ENCODE measurements around the gene BBIP1. TPM values are rescaled to one million over a fixed set of nuclear protein-coding genes. Genes with fewer than 3 reads are reported as not detected.
A peak's percentile ranks its signal among the peaks of the same experiment; 100 is the strongest.
"Not testable (repeated sequence)": the region's sequence is repeated elsewhere in the genome, so short reads cannot be mapped to it uniquely, and the experiment has no call there.

BBIP1 gene
- total RNA-seq, 1 experiment from 2014 or later = 12.0 TPM

DNA sequence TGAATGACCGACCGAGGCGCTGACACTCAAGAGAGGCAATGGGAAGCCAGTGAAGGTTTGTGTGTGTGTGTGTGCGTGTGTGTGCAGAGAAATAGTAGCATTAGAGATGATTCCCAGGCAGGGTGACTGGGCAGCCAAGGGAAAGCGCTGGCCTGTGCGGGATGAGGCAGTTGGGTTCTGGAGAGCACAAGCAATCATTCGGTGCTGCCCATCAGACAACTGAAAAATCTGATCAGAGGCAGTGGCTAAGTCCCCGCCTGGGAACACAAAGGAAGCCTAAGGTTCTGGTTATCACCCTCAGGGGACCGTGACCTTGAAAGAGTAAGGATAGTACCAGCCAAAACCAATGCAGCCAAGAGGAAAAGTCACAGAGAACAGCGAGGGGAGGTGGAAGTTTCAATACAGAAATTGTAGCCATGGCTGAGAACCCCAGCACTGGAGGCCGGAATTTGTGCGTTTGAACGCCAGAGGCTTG, 48.1 kb downstream of the BBIP1 start:
- Histone ChIP-seq H3K27ac (ENCODE audit: low read length) (peak overlapping the region; percentile 27), H4K20me1 (ENCODE audit: low read length) (no peaks in the 10 kb centered on the region), H3K4me3 (ENCODE audit: low read length) (peak overlapping the region; percentile 86; the same call in 1 of the 2 replicates), H3K4me2 (ENCODE audit: low read length) (peak overlapping the region; percentile 99), H3K79me2 (ENCODE audit: low read length) (peaks cover 24% of the 10 kb centered on the region), H2AFZ (ENCODE audit: low read length) (peak overlapping the region; percentile 82), H3K36me3 (ENCODE audit: low read depth, low read length) (no peaks in the 10 kb centered on the region), H3K27me3 (ENCODE audit: low read length) (no peaks in the 10 kb centered on the region), H3K9ac (ENCODE audit: low read length) (peak overlapping the region; percentile 80), H3K9me2 (replicated peaks; ENCODE audit: low read length) (no peaks in the 10 kb centered on the region), H3F3A (ENCODE audit: low read length, unreplicated experiment) (no peaks in the 10 kb centered on the region), H3K9me3 (ENCODE audit: low read length) (no peaks in the 10 kb centered on the region), H3K4me1 (ENCODE audit: insufficient read depth, low read length) (peaks cover 23% of the 10 kb centered on the region)
- ChIA-PET CTCF (no interaction called here), POLR2A (ENCODE audit: unreplicated experiment) (interaction anchor here (0.9 kb wide), 1 partner anchor 47 kb away, joined by 3 read pairs; no protein-coding TSS in a partner anchor)
- intact Hi-C loops (cut with micrococcal nuclease) = loop anchor here (5.0 kb wide), 1 partner anchor 124 kb away; no protein-coding TSS in a partner anchor
- TF ChIP-seq EZH2phosphoT487 (IDR thresholded peaks at IDR 0.05; ENCODE audit: borderline replicate concordance, low read length) (no peak), EZH2 (IDR thresholded peaks at IDR 0.05; ENCODE audit: low read length, unreplicated experiment) (no peak)
- TF ChIP-seq, protein P1, sequence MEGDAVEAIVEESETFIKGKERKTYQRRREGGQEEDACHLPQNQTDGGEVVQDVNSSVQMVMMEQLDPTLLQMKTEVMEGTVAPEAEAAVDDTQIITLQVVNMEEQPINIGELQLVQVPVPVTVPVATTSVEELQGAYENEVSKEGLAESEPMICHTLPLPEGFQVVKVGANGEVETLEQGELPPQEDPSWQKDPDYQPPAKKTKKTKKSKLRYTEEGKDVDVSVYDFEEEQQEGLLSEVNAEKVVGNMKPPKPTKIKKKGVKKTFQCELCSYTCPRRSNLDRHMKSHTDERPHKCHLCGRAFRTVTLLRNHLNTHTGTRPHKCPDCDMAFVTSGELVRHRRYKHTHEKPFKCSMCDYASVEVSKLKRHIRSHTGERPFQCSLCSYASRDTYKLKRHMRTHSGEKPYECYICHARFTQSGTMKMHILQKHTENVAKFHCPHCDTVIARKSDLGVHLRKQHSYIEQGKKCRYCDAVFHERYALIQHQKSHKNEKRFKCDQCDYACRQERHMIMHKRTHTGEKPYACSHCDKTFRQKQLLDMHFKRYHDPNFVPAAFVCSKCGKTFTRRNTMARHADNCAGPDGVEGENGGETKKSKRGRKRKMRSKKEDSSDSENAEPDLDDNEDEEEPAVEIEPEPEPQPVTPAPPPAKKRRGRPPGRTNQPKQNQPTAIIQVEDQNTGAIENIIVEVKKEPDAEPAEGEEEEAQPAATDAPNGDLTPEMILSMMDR (conservative IDR thresholded peaks at IDR 0.05; ENCODE audit: low read depth, low read length) = no peak
- no TSS peak for BruUV-seq (replicated peaks)
- ATAC-seq = no peak
- DNase-seq = no peak

DNA sequence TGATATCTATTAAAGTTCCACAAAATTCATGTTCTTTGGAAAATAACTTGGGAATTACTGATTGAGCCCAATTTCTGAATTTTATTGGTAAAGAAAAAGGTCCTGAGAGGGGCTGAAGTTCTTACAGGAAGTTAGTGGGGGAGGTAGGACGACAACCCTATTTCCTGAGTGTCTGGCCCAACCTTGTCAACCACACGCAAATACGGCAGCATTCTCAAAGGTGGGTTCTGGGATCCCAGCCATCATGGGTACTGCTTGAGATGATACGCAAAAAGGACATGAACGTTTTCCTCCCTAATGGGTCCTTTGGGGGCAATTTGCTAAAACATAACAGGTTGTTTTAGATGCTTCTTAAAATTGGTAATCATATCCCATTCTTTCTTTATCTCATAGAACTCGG, 50.0 kb downstream of the BBIP1 start:
- Histone ChIP-seq H3K27ac (ENCODE audit: low read length) (no peak overlapping the region), H3K9ac (ENCODE audit: low read length) (no peak overlapping the region), H3K4me2 (ENCODE audit: low read length) (no peak overlapping the region), H3K27me3 (ENCODE audit: low read length) (no peaks in the 10 kb centered on the region), H3K4me1 (ENCODE audit: insufficient read depth, low read length) (peaks cover 28% of the 10 kb centered on the region), H3F3A (ENCODE audit: low read length, unreplicated experiment) (no peaks in the 10 kb centered on the region), H3K9me3 (ENCODE audit: low read length) (no peaks in the 10 kb centered on the region), H2AFZ (ENCODE audit: low read length) (no peak overlapping the region), H3K4me3 (ENCODE audit: low read length) (no peak overlapping the region), H4K20me1 (ENCODE audit: low read length) (no peaks in the 10 kb centered on the region), H3K36me3 (ENCODE audit: low read depth, low read length) (no peaks in the 10 kb centered on the region), H3K9me2 (replicated peaks; ENCODE audit: low read length) (no peaks in the 10 kb centered on the region), H3K79me2 (ENCODE audit: low read length) (peaks cover 13% of the 10 kb centered on the region)
- intact Hi-C loops (cut with micrococcal nuclease) = loop anchor here (5.0 kb wide), 1 partner anchor 47 kb away; no protein-coding TSS in a partner anchor
- BruUV-seq (replicated peaks) = no TSS peak
- ChIA-PET POLR2A (ENCODE audit: unreplicated experiment) (no interaction called here), CTCF (no interaction called here)
- no peak for DNase-seq
- ATAC-seq = no peak
- TF ChIP-seq EZH2 (IDR thresholded peaks at IDR 0.05; ENCODE audit: low read length, unreplicated experiment) = no peak
- no peak for TF ChIP-seq EZH2phosphoT487 (IDR thresholded peaks at IDR 0.05; ENCODE audit: borderline replicate concordance, low read length)
- TF ChIP-seq, protein P1 (conservative IDR thresholded peaks at IDR 0.05; ENCODE audit: low read depth, low read length) = no peak

DNA sequence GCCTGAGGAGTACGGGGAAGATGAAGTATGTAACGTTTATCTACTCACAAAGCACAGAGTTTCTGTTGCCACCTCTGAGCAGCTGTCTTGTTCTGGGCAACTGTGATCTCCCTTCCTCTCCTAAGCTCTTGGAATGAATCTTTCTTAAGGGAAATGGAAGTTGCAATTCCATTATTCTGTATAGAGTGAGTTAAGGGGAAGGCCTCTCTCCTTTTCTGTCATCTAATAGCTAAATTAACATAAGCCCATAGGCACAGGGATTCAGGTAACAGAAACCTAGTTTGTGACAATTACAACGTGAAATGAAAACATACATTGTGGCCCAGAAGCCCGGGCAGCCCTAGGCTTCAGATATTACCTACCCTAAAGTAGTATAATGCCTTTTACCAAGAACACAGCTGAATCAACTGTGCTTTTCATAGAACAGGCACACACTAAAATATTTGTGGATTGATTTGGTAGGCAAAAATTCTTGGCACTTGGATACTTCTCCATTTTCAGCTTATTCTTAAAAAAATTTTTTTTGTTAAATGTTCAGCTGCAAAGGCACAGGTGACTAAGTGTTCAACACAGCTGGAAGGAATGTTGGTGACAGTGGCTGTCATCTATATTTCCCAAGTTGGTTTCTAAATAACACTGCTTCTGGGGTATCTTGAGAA, 51.0 kb downstream of the BBIP1 start:
- Histone ChIP-seq H3F3A (ENCODE audit: low read length, unreplicated experiment) (no peaks in the 10 kb centered on the region), H4K20me1 (ENCODE audit: low read length) (no peaks in the 10 kb centered on the region), H3K9me3 (ENCODE audit: low read length) (no peaks in the 10 kb centered on the region), H3K4me2 (ENCODE audit: low read length) (no peak overlapping the region), H3K79me2 (ENCODE audit: low read length) (peaks cover 3% of the 10 kb centered on the region), H3K36me3 (ENCODE audit: low read depth, low read length) (no peaks in the 10 kb centered on the region), H3K27ac (ENCODE audit: low read length) (no peak overlapping the region), H2AFZ (ENCODE audit: low read length) (no peak overlapping the region), H3K9me2 (replicated peaks; ENCODE audit: low read length) (no peaks in the 10 kb centered on the region), H3K4me3 (ENCODE audit: low read length) (no peak overlapping the region), H3K9ac (ENCODE audit: low read length) (no peak overlapping the region), H3K4me1 (ENCODE audit: insufficient read depth, low read length) (peaks cover 26% of the 10 kb centered on the region), H3K27me3 (ENCODE audit: low read length) (no peaks in the 10 kb centered on the region)
- POLR2A ChIA-PET (ENCODE audit: unreplicated experiment) = no interaction called here
- ATAC-seq (no peak), DNase-seq (no peak)
- intact Hi-C loops (cut with micrococcal nuclease) = loop anchor here (5.0 kb wide), 1 partner anchor 46 kb away; no protein-coding TSS in a partner anchor
- no peak for TF ChIP-seq EZH2phosphoT487 (IDR thresholded peaks at IDR 0.05; ENCODE audit: borderline replicate concordance, low read length)
- CTCF ChIA-PET = no interaction called here
- no TSS peak for BruUV-seq (replicated peaks)

DNA sequence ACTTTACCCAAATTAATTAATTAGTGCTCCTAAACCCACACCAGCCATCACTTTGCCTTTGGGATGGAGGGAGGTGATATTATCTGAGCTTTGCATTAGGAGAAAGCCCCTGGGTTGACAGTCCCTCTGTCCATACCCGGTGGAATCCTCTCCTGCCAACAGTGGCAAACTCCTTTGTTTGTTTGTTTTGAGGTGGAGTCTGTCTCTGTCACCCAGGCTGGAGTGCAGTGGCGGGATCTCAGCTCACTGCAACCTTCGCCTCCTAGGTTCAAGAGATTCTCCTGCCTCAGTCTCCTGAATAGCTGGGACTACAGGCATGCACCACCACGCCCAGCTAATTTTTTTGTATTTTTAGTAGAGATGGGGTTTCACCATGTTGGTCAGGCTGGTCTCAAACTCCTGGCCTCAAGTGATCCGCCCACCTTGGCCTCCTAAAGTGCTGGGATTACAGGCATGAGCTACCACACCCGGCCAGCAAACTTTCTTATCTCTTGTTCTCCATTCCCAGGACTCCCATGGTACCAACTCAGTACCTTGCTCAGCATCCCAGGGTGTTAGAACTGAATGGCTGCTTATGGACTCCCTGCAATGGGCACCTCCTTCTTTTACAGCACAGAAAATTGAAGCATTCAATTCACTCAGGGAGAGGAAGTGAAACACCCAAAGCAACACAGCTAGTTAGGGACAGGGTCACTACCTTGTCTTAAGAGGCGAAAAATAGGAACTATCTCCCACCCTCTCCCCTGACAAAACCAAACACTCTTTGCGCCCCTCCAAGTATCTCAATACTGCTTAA, 51.8 kb downstream of the BBIP1 start:
- H3K79me2 ChIP-seq (ENCODE audit: low read length); H3K27ac ChIP-seq (ENCODE audit: low read length); ATAC-seq; H3K4me3 ChIP-seq (ENCODE audit: low read length); H3K9me3 ChIP-seq (ENCODE audit: low read length); DNase-seq; H4K20me1 ChIP-seq (ENCODE audit: low read length); POLR2A ChIA-PET (ENCODE audit: unreplicated experiment); H3K4me2 ChIP-seq (ENCODE audit: low read length); H3F3A ChIP-seq (ENCODE audit: low read length, unreplicated experiment); BruUV-seq (replicated peaks); H3K27me3 ChIP-seq (ENCODE audit: low read length); H3K9me2 ChIP-seq (replicated peaks; ENCODE audit: low read length); H3K9ac ChIP-seq (ENCODE audit: low read length); CTCF ChIA-PET; H3K36me3 ChIP-seq (ENCODE audit: low read depth, low read length); H2AFZ ChIP-seq (ENCODE audit: low read length): not testable (repeated sequence)
- H3K4me1 ChIP-seq (ENCODE audit: insufficient read depth, low read length) = peaks cover 26% of the 10 kb centered on the region
- intact Hi-C loops (cut with micrococcal nuclease) = loop anchor here (5.0 kb wide), 1 partner anchor 45 kb away; no protein-coding TSS in a partner anchor

Measured in PC-3 (cell line).